ENCODE results near the gene MAMSTR. TPM values are rescaled to one million over a fixed set of nuclear protein-coding genes. Genes with fewer than 3 reads are reported as not detected.

Gene MAMSTR
- total and polyA plus RNA-seq, 2 of the 4 experiments (the other 2 are of a cell fraction): 0.18 to 1.9 TPM

- H2BK120ac ChIP-seq (ENCODE audit: low read depth, low read length): no peak overlapping the region
- no peak overlapping the region for H3K9ac ChIP-seq (ENCODE audit: low read depth, low read length)
- ATAC-seq (ENCODE audit: low read depth): no peak
- H3K79me1 ChIP-seq (ENCODE audit: low read depth in 1 of 2, low read length in 2 of 2): no peaks in the 10 kb centered on the region
- H2AK5ac ChIP-seq (ENCODE audit: low read depth, low read length): no peak overlapping the region
- CTCF ChIA-PET: interaction anchor here (0.6 kb wide), 1 partner anchor 117 kb away, joined by 8 read pairs; no protein-coding TSS in a partner anchor
- no peaks in the 10 kb centered on the region for H3K9me1 ChIP-seq (ENCODE audit: insufficient read depth, low read length)
- no peak for DNase-seq
- H3K56ac ChIP-seq (ENCODE audit: extremely low read depth, insufficient read depth, low read length): no peak overlapping the region
- no peak overlapping the region for H3K23ac ChIP-seq (ENCODE audit: low read depth, low read length)
- H2BK5ac ChIP-seq (ENCODE audit: low read depth, low read length, poor library complexity, severe bottlenecking): no peak overlapping the region
- POLR2A ChIA-PET (ENCODE audit: unreplicated experiment): no interaction called here
- no peak overlapping the region for H4K5ac ChIP-seq (ENCODE audit: low read depth, low read length)
- H4K20me1 ChIP-seq (ENCODE audit: insufficient read depth, low read length): no peaks in the 10 kb centered on the region
- no peak overlapping the region for H2AK9ac ChIP-seq (replicated peaks; ENCODE audit: low read depth, low read length, poor library complexity)
- no peak overlapping the region for H3K14ac ChIP-seq (replicated peaks; ENCODE audit: low read depth, low read length)
- no peak overlapping the region for H3K27ac ChIP-seq (ENCODE audit: insufficient read depth, low read length)
- H2AFZ ChIP-seq (replicated peaks; ENCODE audit: low read length, poor library complexity): no peak overlapping the region
- intact Hi-C loops (cut with micrococcal nuclease) (no loop called here), dilution Hi-C loops (cut with HindIII; ENCODE audit: low sequenced_read_pairs, unreplicated experiment) (no loop called here), in situ Hi-C loops (cut with MboI; ENCODE audit: low sequenced_read_pairs) (no loop called here)
- H3K4me1 ChIP-seq (ENCODE audit: control insufficient read depth, insufficient read depth, low read length): no peaks in the 10 kb centered on the region
- no peak overlapping the region for H2BK15ac ChIP-seq (ENCODE audit: low read depth, low read length)
- H4K8ac ChIP-seq (ENCODE audit: low read depth in 2 of 2, low read length in 2 of 2): no peak overlapping the region
- H4K91ac ChIP-seq (ENCODE audit: insufficient read depth, low read depth, low read length): no peak overlapping the region
- no peaks in the 10 kb centered on the region for H3K36me3 ChIP-seq (ENCODE audit: control insufficient read depth, insufficient read depth, low read length)
- H3K4me2 ChIP-seq (ENCODE audit: low read depth, low read length): no peak overlapping the region
- H3K4me3 ChIP-seq (ENCODE audit: insufficient read depth, low read depth, low read length): no peak overlapping the region
- no peak overlapping the region for H3K4ac ChIP-seq (ENCODE audit: low read depth, low read length)
- H3K9me3 ChIP-seq (ENCODE audit: control insufficient read depth, insufficient read depth, low read length): no peaks in the 10 kb centered on the region
- H2BK20ac ChIP-seq (ENCODE audit: low read depth, low read length): no peak overlapping the region
- peaks cover 37% of the 10 kb centered on the region for H3K27me3 ChIP-seq (ENCODE audit: control insufficient read depth, insufficient read depth, low read length)
- no peak for TF ChIP-seq MAZ (IDR thresholded peaks at IDR 0.05; ENCODE audit: borderline replicate concordance, low read depth, low read length)
- TF ChIP-seq, protein P1, sequence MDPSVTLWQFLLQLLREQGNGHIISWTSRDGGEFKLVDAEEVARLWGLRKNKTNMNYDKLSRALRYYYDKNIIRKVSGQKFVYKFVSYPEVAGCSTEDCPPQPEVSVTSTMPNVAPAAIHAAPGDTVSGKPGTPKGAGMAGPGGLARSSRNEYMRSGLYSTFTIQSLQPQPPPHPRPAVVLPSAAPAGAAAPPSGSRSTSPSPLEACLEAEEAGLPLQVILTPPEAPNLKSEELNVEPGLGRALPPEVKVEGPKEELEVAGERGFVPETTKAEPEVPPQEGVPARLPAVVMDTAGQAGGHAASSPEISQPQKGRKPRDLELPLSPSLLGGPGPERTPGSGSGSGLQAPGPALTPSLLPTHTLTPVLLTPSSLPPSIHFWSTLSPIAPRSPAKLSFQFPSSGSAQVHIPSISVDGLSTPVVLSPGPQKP (IDR thresholded peaks at IDR 0.05; ENCODE audit: borderline replicate concordance, low read depth, low read length): no peak
- TF ChIP-seq, protein P2, sequence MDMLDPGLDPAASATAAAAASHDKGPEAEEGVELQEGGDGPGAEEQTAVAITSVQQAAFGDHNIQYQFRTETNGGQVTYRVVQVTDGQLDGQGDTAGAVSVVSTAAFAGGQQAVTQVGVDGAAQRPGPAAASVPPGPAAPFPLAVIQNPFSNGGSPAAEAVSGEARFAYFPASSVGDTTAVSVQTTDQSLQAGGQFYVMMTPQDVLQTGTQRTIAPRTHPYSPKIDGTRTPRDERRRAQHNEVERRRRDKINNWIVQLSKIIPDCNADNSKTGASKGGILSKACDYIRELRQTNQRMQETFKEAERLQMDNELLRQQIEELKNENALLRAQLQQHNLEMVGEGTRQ (IDR thresholded peaks at IDR 0.05; ENCODE audit: low read depth, low read length): no peak
- TF ChIP-seq RFX5 (IDR thresholded peaks at IDR 0.05; ENCODE audit: low read depth, low read length): no peak
- TF ChIP-seq POLR2A (IDR thresholded peaks at IDR 0.05; ENCODE audit: low read depth, low read length): no peak
- no peak for TF ChIP-seq NFE2L2 (IDR thresholded peaks at IDR 0.05; ENCODE audit: low read depth, low read length)
- TF ChIP-seq SMC3 (IDR thresholded peaks at IDR 0.05; ENCODE audit: low read depth, low read length): no peak
- TF ChIP-seq BHLHE40 (IDR thresholded peaks at IDR 0.05; ENCODE audit: low read depth, low read length): no peak
- TF ChIP-seq CHD1 (IDR thresholded peaks at IDR 0.05; ENCODE audit: low read depth, low read length): no peak
- TF ChIP-seq CTCF (conservative IDR thresholded peaks at IDR 0.05; ENCODE audit: low read depth, low read length): no peak
- no peak for TF ChIP-seq FOS (IDR thresholded peaks at IDR 0.05; ENCODE audit: low read depth, low read length)
- H3K18ac ChIP-seq (ENCODE audit: low read depth, low read length): no peak overlapping the region
- 59% methylated on average over 3 of the region's 11 CpGs; no CpG with 5 or more reads in 1 of the 2 experiments for WGBS, 2 experiments (ENCODE audit: extremely low coverage in 2 of 2, insufficient read length in 1 of 2)
- no TSS peak for BruUV-seq (replicated peaks)
Measured at GRCh38 chr19:48768994-48769713, 49.6 kb upstream of the MAMSTR start.
